DMS53 treated with DMSO at 0.1 percent for 48 hours (cell line): Measurements from ENCODE around the gene CDSN.
A peak's percentile ranks its signal among the peaks of the same experiment; 100 is the strongest.

Experiments used
- DNase-seq: peaks from one replicate; lab custom pipeline; 2025; ENCODE audit not compliant: unreplicated experiment; lab: John Stamatoyannopoulos, UW

The CDSN gene

GRCh38 chr6:31116661-31117385 is 3.4 kb downstream of the CDSN start:
- peak; percentile 9 for DNase-seq

DNA sequence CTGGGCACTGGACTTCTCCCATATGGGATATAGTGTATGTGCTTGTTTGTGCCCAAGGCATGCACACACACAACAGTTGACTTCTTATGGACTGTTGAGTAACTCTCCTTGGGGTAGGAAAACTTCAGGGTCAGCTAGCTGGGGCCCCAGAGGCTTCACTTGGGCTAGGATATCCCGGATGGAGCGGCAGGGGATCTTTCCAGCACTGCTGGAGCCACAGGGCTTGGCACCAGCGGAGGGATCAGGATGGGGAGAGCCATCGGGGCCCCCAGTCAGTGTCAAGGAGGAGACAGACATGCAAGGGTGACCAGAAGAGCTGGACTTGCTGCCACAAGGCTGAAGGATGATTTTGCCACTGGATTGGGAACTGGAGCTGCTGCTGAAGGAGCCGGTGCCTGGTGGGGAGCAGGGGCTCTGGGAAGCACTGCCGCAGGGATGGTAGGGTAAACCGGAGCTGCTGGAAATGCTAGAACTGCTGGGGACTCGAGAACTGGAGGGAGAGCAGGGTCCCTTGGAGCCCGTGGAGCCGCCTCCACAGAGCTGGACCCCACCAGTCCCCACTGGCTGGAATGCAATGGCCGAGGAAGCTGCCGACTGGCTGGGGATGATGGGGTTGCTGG is 4.2 kb downstream of the CDSN start:
- DNase-seq: no peak

DNA sequence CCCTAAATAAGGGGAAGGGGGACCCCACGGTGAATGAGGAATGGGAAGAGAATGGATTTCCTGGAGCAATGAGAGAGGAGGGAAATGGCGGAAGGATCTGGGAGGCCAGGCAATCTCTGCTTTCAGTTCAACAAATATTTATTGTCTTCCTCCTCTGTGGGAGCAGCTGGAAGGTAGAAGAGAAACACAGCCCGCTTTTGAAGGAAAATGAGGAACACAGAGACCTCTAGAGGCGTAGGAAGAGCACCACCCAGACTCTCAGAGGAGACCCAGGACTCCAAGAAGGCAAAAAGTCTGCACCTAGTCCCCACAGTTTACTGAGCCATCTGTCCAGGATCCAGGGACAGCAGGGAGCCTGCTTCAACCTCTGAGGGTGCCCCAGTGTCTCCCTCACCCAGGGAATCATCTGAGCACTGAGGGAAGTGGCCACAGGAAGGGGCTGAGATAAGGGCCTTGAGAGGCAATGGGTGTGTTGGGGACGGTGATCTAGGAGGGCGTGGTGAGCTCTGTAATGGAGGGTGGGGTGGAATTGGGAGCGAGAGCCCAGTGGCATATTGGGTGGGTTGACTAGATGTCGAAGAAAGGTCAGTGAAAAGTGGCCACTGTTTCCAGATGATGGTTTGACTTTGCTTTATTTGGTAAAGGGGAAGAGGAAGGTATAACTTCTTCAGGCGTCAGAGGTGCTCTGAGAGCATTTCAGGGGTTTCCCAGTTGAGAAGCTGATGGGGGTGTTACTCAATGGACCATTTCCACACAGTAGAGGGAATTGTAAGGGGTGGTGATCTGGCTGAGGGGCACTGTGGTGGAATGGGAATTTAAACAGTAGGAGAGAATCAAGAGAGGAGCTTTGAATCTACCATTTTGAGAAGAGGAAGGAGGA is 5.0 kb downstream of the CDSN start:
- no peak for DNase-seq

DNA sequence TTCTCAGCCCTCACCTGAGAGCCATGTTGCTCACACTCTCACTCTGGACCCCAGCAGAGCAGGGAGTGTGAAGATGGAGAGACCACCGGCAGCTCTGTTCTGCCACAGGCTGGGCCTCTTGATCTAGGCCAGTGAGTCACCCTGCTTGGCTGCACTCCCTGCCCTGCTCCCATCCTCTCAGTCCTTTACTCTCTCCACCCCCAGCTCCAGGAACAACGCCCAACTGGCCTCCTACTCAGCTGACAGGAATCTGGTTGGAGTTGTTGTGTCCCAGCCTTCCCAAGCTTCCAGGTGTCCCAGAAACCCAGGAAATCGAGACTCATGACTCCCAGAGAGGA is 5.7 kb downstream of the CDSN start, which contains the start of gene PSORS1C1:
PSORS1C1 (plus strand) TSS at position 260 of the 338 bp plus-strand sequence. CDS start 14,833 bp downstream, outside the sequence.
- peak; percentile 14 for DNase-seq

DNA sequence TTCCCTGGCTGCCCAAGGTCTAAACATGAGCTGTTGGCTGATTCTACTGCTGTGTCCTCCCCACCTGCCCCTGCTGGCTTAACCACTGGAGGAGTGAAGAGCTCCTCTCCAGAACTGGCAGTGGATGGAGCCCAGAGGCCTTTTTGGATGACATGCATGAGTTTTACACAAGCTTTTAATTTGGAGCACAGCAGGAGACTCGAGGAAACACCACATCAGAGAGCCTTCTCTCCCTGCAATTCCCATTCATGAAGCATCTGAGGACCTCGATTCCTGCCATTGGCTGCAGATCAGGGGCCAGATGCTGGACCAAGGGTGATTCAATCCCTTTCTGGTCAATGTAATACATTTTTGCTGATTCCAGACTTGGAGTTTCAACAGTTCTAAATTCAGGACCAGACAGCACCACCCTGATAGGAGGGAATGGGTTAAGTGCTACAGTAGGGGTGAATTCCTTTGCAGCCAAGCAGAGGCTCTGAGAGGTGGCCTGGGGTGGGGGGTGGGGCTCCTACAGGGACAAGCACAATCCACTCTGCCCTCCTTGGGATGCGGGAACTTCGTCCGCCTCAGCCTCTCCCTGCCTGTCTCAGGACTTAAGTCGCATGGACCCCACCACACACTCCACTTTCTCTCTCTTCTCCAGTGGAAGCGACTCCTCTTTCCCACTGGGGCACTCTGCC is 6.2 kb downstream of the CDSN start:
- no peak for DNase-seq

GRCh38 chr6:31112478-31112877 is 7.8 kb downstream of the CDSN start, which contains the start of gene C6orf15:
C6orf15 (minus strand) TSS chr6:31112575; CDS start chr6:31112555, 20 bp downstream.
- no peak for DNase-seq

DNA sequence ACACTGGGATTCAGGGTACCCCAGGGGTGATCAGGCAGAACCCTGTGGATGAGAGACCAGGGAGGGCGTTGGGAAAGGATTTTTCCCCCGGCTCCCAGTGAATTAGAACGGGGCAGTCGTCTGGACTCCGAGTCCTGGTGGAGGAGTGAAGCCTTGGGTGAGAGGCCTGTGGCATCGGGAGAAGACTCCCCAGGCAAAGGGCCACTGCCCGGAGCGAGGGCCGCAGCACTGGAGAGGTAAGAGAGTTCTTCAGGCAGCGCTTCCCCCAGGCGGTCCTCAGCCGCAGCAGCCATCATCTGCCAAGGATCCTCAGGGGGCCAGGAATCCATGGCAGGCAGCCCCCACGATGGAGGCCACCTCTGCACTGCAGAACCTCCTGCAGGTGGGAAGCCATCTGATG is 8.5 kb downstream of the CDSN start:
- DNase-seq: no peak

DNA sequence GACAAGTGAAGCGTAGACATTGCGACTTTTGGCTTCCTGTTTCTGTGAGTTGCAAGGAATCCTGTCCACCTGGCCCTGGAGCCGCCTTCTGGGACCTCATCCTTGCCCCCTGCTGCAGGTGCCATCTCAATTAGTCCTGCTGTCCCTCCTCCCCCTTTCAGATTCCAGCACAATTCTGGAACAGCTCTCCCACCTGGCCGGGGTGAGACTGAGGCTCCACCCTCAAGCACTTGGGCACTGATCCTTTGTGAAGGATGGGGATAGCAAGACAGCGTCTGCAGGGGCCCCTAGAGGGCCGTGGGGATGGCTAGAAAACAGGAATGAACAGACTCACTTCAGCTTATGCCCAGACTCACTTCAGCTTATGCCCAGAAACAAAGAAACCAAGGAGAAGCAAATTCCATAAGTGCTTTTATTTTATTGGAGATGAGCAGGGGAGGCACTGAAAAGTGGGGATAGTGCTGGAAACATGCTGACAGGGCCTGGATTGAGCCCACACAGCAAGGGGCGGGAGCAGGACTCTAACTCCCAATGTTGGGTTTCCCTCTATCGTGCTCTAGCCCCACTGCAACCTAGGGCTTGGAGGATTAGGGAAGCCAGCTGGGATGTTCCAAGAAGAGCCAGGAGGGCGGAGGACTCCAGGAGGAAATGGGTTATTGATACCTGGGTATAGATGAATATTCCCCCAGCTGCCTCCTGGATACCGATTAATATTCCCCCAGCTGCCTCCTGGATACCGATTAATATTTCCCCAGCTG is 9.2 kb downstream of the CDSN start:
- DNase-seq: no peak

DNA sequence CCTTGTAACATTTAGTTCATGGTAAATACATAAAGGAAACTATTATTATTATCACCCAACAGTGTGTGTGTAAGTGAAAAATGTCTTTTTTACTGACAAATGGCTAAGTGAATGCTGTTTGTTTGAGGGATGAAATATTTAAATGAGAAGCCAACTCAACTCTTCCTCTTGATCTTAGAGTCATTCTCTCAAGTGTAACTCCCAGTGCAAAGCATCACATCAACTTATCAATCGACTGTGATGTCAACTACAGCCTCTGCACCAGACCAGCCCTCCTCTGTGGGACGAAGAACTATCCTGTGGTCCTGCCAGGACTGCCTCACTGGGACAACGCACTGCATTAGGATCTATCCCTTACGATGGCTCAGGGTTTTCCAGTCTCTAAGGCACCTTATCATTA is 13.2 kb downstream of the CDSN start:
- DNase-seq: no peak

- no peak for DNase-seq
These were observed 17.1 kb downstream of the CDSN start for GRCh38 chr6:31103136-31103535.

DNA sequence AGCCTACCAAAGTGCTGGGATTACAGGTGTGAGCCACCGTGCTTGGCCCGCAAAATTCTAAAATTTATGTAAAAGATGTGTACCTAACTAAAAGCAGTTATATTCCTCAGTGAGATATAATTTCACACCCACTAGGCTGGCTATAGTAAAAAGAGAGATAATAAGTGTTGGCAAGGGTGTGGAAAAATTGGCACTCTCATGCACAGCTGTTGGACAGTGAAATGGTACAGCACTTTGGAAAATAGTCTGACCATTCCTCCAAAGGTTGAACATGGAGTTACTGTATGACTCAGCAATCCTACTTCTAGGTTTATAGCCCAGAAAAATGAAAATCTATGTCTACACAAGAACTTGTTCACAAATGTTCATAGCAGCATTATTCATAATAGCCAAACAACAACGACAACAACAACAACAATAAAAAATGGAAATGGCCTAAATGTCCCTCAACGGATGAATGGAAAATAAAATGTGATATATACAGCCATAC is 21.8 kb downstream of the CDSN start:
- no peak for DNase-seq

- no peak for DNase-seq
These were observed 23.6 kb downstream of the CDSN start for GRCh38 chr6:31096656-31097055.

- DNase-seq: no peak
These were observed 24.0 kb downstream of the CDSN start for GRCh38 chr6:31096215-31096614.

- no peak for DNase-seq
These were observed 25.8 kb downstream of the CDSN start for GRCh38 chr6:31094389-31094881.

- no peak for DNase-seq
These were observed 27.3 kb downstream of the CDSN start for GRCh38 chr6:31092769-31093505.

GRCh38 chr6:31092238-31092637 is 28.0 kb downstream of the CDSN start:
- DNase-seq: no peak

- DNase-seq: no peak
These were observed 28.6 kb downstream of the CDSN start for GRCh38 chr6:31091680-31092079.

- DNase-seq: no peak
These were observed 29.3 kb downstream of the CDSN start for GRCh38 chr6:31090973-31091364.

DNA sequence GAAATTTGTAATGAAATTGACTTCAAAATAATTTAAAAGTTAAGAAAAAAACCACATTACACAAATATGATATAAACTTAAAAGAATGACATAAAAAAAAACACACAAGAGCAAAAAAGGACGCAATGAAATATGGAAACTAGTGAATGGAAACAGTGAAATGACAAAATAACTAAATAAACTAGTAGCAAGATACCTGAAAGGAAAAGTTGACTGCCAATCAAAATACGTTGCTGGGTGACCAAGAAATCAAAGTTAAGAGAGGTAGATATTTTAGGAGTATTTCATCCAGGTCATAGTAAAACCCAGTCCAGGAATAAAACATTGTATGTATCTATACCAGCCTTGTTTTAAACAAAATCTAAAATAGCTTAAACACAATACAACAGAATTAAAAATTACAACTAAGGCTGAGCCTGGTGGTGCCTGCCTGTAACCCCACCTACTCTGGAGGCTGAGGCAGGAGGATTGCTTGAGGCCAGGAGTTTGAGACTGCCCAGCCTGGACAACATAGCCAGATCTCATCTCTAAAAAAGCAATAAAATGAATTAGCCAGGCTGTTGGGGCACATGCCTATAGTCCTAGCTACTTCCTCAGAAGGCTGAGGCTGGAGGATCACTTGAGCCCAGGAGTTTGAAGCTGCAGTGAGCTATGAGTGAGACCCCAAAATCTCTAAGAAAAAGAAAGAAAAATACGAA is 29.8 kb downstream of the CDSN start:
- no peak for DNase-seq
